M059J (cell line): Measurements from ENCODE around the gene AKR1C4. TPM values are rescaled to one million over a fixed set of nuclear protein-coding genes. Genes with fewer than 3 reads are reported as not detected.
A peak's percentile ranks its signal among the peaks of the same experiment; 100 is the strongest.
"Not testable (repeated sequence)": the region's sequence is repeated elsewhere in the genome, so short reads cannot be mapped to it uniquely, and the experiment has no call there.

Experiments used
- DNase-seq: peaks from one replicate; pipeline ENCODE4 v3.0.0-alpha.2; 2012; ENCODE audit warnings: low read depth
- total RNA-seq: library from RNA; depleted of rRNA; stranded (reverse); fragments of >200 nt; shearing (Covaris generic); gene quantifications from 2 replicates; pipeline ENCODE4 v1.2.3, GENCODE V29; 2014; rRNA removed

AKR1C4 gene
- total RNA-seq, result not detected in 2 replicates

DNA sequence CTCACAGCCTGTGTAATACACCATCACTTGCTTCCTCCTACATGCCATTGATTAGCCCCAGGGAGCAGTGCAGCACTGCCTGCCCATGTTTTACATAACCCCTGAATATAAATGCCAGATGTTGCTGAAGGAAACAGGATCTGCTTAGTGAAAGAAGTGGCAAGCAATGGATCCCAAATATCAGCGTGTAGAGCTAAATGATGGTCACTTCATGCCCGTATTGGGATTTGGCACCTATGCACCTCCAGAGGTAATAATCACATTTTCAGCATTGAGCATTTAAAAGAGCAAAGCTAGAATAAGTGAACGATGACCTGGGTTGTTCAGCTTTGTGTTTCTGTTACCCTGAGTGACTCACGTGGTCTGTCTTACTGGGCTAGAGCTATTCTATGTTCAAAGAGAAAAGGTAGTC lies at the start of gene AKR1C4:
Gene AKR1C4, plus strand, starts transcription at position 136 of the 412 bp plus-strand sequence. Its CDS starts 31 bp downstream, at position 167.
- DNase-seq, result no peak

DNA sequence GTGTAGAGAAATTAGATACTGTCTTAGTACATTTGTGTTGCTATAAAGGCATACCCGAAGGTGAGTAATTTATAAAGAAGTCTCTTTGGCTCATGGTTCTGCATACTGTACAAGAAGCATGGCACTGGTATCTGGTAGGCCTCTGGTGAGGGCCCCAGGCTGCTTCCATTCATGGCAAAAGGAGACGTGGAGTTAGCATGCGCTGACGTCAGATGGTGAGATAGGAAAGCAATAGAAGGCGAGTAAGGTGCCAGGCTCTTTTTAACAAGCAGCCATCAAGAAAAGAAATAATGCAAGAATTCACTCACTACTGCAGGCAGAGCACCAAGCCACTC lies 49.8 kb upstream of the AKR1C4 start:
- no peak for DNase-seq

- DNase-seq, result no peak
Measured at GRCh38 chr10:5147255-5147980, 49.2 kb upstream of the AKR1C4 start.

GRCh38 chr10:5147981-5148677 lies 48.5 kb upstream of the AKR1C4 start:
- DNase-seq, result no peak

DNA sequence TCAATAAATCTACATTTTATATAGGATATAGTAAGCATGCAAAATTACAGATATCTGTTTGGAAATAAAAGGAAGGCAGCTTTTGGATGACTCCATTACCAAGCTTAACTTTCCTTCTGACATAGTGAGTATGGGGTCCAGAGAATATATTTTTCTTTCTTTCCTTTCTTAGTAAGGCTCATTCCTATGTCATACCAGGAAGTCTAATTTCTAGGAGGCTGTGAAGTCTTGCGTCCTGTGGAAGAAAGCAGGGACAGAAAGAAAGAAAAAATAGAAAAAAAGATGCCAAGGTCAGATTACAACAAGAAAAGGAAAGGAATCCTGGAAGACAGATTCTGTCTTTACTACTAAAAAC lies 48.0 kb upstream of the AKR1C4 start:
- DNase-seq, result no peak

- DNase-seq, result peak; percentile 23
Measured at GRCh38 chr10:5151076-5151475, 45.6 kb upstream of the AKR1C4 start.

GRCh38 chr10:5155951-5156350 lies 40.7 kb upstream of the AKR1C4 start:
- DNase-seq, result no peak

GRCh38 chr10:5157501-5157900 lies 39.1 kb upstream of the AKR1C4 start:
- DNase-seq, result no peak

DNA sequence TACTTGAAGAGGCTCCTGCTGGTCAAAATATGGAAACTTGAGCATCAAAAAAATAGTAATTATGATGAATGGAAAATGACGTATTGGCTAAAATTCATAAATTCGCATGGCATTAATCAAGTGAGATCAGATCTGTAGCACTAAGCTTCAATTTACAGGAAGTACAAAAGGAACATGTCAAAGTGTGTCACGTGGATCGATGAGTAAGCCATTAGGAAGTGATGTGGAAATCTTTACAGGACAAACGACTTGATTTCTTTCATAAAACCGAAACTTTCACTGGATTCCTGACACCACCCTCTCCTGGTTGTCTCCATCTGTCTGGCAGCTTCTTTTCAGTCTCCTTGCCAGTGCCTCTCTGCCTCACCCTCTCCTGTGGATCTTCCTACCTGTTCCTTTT lies 37.5 kb upstream of the AKR1C4 start:
- peak; percentile 25 for DNase-seq

DNA sequence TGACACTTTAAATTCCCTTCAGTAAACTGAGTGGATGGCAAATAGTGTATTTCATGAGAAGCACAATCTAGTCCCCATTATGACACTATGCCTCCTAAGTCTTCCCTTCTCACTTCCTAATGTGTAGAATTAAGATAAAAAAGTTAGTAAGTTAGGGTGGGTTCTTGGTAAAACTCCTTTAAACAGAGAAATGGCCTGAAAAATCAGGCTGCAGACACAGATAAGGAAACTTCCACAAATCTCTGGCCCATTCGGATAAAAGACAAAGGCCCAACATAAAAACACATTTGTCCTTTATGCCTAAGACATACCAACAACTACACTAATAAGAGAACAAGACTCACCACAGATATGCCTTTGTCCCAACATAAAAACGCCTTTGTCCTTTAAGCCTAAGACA lies 33.1 kb upstream of the AKR1C4 start:
- DNase-seq, result no peak

GRCh38 chr10:5165738-5166137 lies 30.9 kb upstream of the AKR1C4 start:
- peak; percentile 1 for DNase-seq

DNA sequence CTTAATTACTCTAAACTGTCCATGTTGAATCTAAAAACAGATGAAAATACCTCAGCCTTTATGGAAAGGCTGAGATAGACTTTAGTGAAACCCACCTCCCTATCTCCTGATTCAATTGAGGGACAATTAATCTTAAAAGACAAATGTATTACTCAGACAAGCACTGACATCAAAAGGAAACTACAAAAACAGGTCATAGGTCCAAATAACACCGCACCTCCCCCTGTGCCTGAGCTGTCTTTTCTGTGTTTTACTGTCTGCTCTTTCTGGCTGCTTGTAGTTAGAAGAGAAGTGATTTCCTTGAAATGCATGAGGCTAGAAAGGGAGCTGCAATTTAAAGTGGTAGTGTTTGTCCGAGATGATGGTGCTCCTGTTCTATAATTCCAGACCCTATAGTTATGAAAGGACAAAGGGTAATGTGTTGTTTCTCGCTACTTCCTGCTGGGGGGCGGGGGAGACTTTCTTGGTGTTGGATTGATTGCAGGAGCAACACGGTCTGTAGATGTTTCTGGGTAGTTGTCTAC lies 27.7 kb upstream of the AKR1C4 start:
- DNase-seq, result no peak

DNA sequence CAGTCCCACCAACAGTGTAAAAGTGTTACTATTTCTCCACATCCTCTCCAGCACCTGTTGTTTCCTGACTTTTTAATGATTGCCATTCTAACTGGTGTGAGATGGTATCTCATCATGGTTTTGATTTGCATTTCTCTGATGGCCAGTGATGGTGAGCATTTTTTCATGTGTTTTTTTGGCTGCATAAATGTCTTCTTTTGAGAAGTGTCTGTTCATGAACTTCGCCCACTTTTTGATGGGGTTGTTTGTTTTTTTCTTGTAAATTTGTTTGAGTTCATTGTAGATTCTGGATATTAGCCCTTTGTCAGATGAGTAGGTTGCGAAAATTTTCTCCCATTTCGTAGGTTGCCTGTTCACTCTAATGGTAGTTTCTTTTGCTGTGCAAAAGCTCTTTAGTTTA lies 21.1 kb upstream of the AKR1C4 start:
- not testable (repeated sequence) for DNase-seq

DNA sequence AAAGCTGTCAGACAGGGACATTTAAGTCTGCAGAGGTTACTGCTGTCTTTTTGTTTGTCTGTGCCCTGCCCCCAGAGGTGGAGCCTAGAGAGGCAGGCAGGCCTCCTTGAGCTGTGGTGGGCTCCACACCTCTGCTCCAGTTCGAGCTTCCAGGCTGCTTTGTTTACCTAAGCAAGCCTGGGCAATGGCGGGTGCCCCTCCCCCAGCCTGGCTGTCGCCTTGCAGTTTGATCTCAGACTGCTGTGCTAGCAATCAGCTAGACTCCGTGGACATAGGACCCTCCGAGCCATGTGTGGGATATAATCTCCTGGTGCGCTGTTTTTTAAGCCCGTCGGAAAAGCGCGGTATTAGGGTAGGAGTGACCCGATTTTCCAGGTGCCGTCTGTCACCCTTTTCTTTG lies 16.1 kb upstream of the AKR1C4 start:
- DNase-seq, result not testable (repeated sequence)

GRCh38 chr10:5183923-5184322 lies 12.7 kb upstream of the AKR1C4 start:
- DNase-seq, result no peak

DNA sequence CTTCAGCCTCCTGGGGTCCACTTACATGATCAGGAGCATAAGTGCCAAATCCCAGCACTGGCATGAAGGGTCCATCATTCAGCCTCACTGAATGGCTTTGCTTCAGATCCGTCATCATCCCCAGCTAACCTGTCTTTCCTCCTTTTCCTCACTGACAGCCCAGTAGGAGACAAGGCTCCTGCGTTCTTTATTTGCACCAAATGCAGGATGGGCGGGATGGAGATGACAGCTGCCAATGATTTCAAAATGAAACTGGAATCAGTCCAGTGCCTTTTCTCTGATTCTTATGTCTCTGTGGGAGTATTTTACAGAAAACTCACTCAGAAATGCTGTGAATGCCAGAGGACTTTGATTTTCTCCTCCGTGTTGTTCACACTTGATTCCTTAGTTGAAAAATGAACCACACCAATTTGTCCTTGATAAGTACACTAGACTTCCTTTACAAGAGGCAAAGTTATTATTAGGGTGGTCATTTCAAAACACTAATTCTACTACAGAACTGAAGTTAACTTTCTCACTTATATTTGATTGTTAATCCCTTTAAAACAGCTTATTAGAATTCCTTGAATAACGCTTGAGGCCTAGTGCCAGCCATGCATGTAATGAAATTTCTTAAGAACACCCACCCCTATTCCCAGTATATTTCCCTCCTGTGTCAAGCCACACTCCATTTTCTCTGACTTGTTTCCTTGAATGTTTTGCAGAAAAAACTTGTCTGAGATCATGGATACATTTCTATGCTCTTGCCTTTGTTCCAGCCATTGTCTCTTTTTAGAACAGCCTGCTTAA lies 11.5 kb upstream of the AKR1C4 start, which contains the start of gene AKR1C8:
Gene AKR1C8, minus strand, starts transcription at position 164 of the 789 bp plus-strand sequence. Its CDS starts 46 bp downstream, at position 118.
- no peak for DNase-seq

- no peak for DNase-seq
Measured at GRCh38 chr10:5187867-5188266, 8.8 kb upstream of the AKR1C4 start.

- DNase-seq, result no peak
Measured at GRCh38 chr10:5188358-5188757, 8.3 kb upstream of the AKR1C4 start.

DNA sequence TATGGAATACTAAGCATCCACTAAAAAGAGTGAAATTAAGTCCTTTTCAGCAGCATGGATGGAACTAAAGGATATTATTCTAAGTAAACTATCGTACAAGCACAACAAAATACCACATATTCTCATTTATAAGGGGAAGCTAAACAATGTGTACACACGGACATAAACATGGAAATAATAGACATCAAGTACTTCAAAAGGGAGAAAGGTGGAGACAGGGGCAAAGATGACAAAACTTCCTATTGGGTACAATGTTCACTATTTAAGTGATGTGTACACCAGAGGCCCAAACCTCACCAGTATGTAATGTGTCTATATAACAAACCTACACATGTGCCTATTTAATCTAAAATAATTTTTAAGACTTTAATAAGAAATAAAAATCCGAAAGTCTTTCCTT lies 2.2 kb upstream of the AKR1C4 start:
- no peak for DNase-seq

DNA sequence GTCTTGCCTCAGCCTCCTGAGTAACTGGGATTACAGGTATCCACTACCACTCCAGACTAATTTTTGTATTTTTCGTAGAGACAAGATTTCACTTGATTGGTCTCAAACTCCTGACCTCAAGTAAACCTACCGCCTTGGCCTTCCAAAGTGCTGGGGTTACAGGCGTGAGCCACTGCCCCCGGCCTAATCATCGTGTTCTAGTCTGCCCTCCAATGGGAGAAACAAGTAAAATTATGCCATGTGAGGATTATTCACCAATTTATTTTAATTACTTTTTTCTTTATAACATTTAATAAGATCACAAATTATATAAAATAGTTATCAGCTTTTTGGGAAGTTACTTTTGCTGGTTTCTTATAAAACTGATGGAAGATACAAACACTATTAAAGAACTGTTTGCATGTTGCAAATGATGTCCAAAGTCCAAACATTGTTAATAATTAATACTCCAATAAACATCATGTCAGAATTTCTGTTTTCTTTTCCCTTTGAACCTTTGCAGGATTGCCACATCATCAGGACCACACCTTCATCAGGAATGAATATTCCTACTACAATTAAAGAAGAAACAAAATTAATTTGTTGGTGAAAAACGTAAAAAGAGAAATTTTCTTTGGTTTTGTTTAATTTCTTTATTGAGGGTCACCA lies 786 bp upstream of the AKR1C4 start:
- DNase-seq, result no peak

DNA sequence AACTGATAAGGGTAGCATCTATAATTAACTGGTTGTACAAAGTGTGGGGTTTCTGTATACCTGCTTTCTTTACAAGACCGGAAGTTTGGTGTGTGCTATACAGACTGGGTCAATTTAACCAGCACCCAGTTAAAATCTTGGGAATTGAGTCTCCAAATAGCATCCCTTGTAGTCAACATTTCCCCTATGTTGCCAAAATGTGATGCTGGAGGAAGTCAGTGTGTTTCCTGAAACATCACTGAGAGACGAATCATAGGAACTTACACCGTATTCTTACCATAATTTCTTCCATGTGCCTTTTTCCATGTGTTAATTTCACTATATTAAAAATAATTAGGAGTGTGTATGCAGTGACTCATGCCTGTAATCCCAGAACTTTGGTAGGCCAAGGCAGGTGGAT lies 1.7 kb downstream of the AKR1C4 start:
- peak; percentile 0 for DNase-seq

- DNase-seq, result peak; percentile 1
Measured at GRCh38 chr10:5199398-5199797, 2.8 kb downstream of the AKR1C4 start.
